Fibroblast of lung (primary cell): ENCODE results near the gene RASIP1.

Experiments
- CTCF ChIP-seq, 2 donors: IDR thresholded peaks in 1 of 2; conservative IDR thresholded peaks in 1 of 2; 1 replicate in 1 of 2; 2 replicates in 1 of 2; pipeline ENCODE4 v1.5.1; 2011 to 2012; ENCODE audit warnings: low read length in 2 of 2, control low read depth in 1 of 2, inconsistent platforms in 1 of 2, low read depth in 1 of 2, mild to moderate bottlenecking in 1 of 2
- EZH2 ChIP-seq: IDR thresholded peaks from 2 replicates; pipeline ENCODE4 v1.5.1; 2012; ENCODE audit warnings: low read length, control low read depth, mild to moderate bottlenecking; ENCODE audit errors: missing control alignments

GRCh38 chr19:48713041-48713863 lies 27.2 kb downstream of the RASIP1 start:
- TF ChIP-seq CTCF (conservative IDR thresholded peaks at IDR 0.05 in 1 of 2, IDR thresholded peaks at IDR 0.05 in 1 of 2; ENCODE audit: low read depth in 1 of 2, low read length in 2 of 2) (peak; percentile 17 to 45), EZH2 (no peak)
